Measurements from ENCODE around the gene LGALS13. TPM values are rescaled to one million over a fixed set of nuclear protein-coding genes. Genes with fewer than 3 reads are reported as not detected.
A peak's percentile ranks its signal among the peaks of the same experiment; 100 is the strongest.
"Not testable (repeated sequence)": the region's sequence is repeated elsewhere in the genome, so short reads cannot be mapped to it uniquely, and the experiment has no call there.

LGALS13 gene
- total RNA-seq, 2 experiments from 2014 or later: not detected

- H3K36me3 Mint-ChIP-seq (ENCODE audit: low read depth): no peaks in the 10 kb centered on the region
- POLR2A ChIA-PET: no interaction called here
- CTCF ChIA-PET: no interaction called here
- no peaks in the 10 kb centered on the region for H3K4me1 Mint-ChIP-seq
- H3K27ac Mint-ChIP-seq: no peak overlapping the region
- H3K9me3 Mint-ChIP-seq: no peaks in the 10 kb centered on the region
- H3K27me3 Mint-ChIP-seq: peaks cover 9% of the 10 kb centered on the region
- no peak overlapping the region for H3K4me3 Mint-ChIP-seq
- DNase-seq: no peak
Measured at GRCh38 chr19:39590265-39590664, 12.1 kb upstream of the LGALS13 start.

GRCh38 chr19:39592381-39592780 lies 9.9 kb upstream of the LGALS13 start:
- H3K27me3 Mint-ChIP-seq: peaks cover 10% of the 10 kb centered on the region
- no peaks in the 10 kb centered on the region for H3K9me3 Mint-ChIP-seq
- no peak overlapping the region for H3K4me3 Mint-ChIP-seq
- ChIA-PET CTCF (no interaction called here), POLR2A (no interaction called here)
- DNase-seq: no peak
- no peaks in the 10 kb centered on the region for H3K4me1 Mint-ChIP-seq
- no peak overlapping the region for H3K27ac Mint-ChIP-seq
- H3K36me3 Mint-ChIP-seq (ENCODE audit: low read depth): no peaks in the 10 kb centered on the region

- Mint-ChIP-seq H3K9me3 (peaks cover 3% of the 10 kb centered on the region), H3K4me3 (no peak overlapping the region), H3K36me3 (ENCODE audit: low read depth) (no peaks in the 10 kb centered on the region), H3K27ac (no peak overlapping the region), H3K4me1 (no peaks in the 10 kb centered on the region), H3K27me3 (peaks cover 17% of the 10 kb centered on the region)
- POLR2A ChIA-PET: no interaction called here
- DNase-seq: no peak
- CTCF ChIA-PET: no interaction called here
Measured at GRCh38 chr19:39595950-39596349, 6.4 kb upstream of the LGALS13 start.

- Mint-ChIP-seq H3K9me3 (peaks cover 3% of the 10 kb centered on the region), H3K27me3 (peaks cover 19% of the 10 kb centered on the region), H3K4me3 (no peak overlapping the region), H3K4me1 (no peaks in the 10 kb centered on the region), H3K36me3 (ENCODE audit: low read depth) (no peaks in the 10 kb centered on the region), H3K27ac (no peak overlapping the region)
- no peak for DNase-seq
- POLR2A ChIA-PET: no interaction called here
- CTCF ChIA-PET: no interaction called here
Measured at GRCh38 chr19:39596911-39597310, 5.4 kb upstream of the LGALS13 start.

- no peak overlapping the region for H3K4me3 Mint-ChIP-seq
- ChIA-PET CTCF (no interaction called here), POLR2A (no interaction called here)
- DNase-seq: peak; percentile 40
- peaks cover 3% of the 10 kb centered on the region for H3K9me3 Mint-ChIP-seq
- H3K27ac Mint-ChIP-seq: no peak overlapping the region
- no peaks in the 10 kb centered on the region for H3K36me3 Mint-ChIP-seq (ENCODE audit: low read depth)
- H3K27me3 Mint-ChIP-seq: peaks cover 24% of the 10 kb centered on the region
- no peaks in the 10 kb centered on the region for H3K4me1 Mint-ChIP-seq
Measured at GRCh38 chr19:39599116-39599515, 3.2 kb upstream of the LGALS13 start.

- Mint-ChIP-seq H3K9me3 (no peaks in the 10 kb centered on the region), H3K36me3 (ENCODE audit: low read depth) (no peaks in the 10 kb centered on the region), H3K4me3 (no peak overlapping the region), H3K27ac (no peak overlapping the region), H3K27me3 (peaks cover 22% of the 10 kb centered on the region), H3K4me1 (no peaks in the 10 kb centered on the region)
- DNase-seq: no peak
- POLR2A ChIA-PET: no interaction called here
- CTCF ChIA-PET: no interaction called here
Measured at GRCh38 chr19:39603825-39604224, 1.5 kb downstream of the LGALS13 start.

- no peaks in the 10 kb centered on the region for H3K9me3 Mint-ChIP-seq
- ChIA-PET CTCF (no interaction called here), POLR2A (no interaction called here)
- peaks cover 12% of the 10 kb centered on the region for H3K27me3 Mint-ChIP-seq
- H3K4me3 Mint-ChIP-seq: no peak overlapping the region
- no peak for DNase-seq
- H3K27ac Mint-ChIP-seq: no peak overlapping the region
- no peaks in the 10 kb centered on the region for H3K4me1 Mint-ChIP-seq
- H3K36me3 Mint-ChIP-seq (ENCODE audit: low read depth): no peaks in the 10 kb centered on the region
Measured at GRCh38 chr19:39607021-39607420, 4.7 kb downstream of the LGALS13 start.

GRCh38 chr19:39607561-39607960 lies 5.2 kb downstream of the LGALS13 start:
- ChIA-PET CTCF (no interaction called here), POLR2A (no interaction called here)
- Mint-ChIP-seq H3K27ac (no peak overlapping the region), H3K36me3 (ENCODE audit: low read depth) (no peaks in the 10 kb centered on the region), H3K4me1 (no peaks in the 10 kb centered on the region), H3K9me3 (no peaks in the 10 kb centered on the region), H3K27me3 (peaks cover 13% of the 10 kb centered on the region), H3K4me3 (no peak overlapping the region)
- DNase-seq: no peak

GRCh38 chr19:39613597-39613996 lies 11.3 kb downstream of the LGALS13 start:
- ChIA-PET POLR2A (no interaction called here), CTCF (no interaction called here)
- H3K27me3 Mint-ChIP-seq: peaks cover 13% of the 10 kb centered on the region
- DNase-seq: no peak
- H3K4me3 Mint-ChIP-seq: no peak overlapping the region
- no peak overlapping the region for H3K27ac Mint-ChIP-seq
- H3K9me3 Mint-ChIP-seq: peaks cover 7% of the 10 kb centered on the region
- H3K36me3 Mint-ChIP-seq (ENCODE audit: low read depth): no peaks in the 10 kb centered on the region
- H3K4me1 Mint-ChIP-seq: peaks cover 9% of the 10 kb centered on the region

GRCh38 chr19:39617745-39618144 lies 15.4 kb downstream of the LGALS13 start:
- Mint-ChIP-seq H3K9me3 (peaks cover 7% of the 10 kb centered on the region), H3K27me3 (peaks cover 42% of the 10 kb centered on the region), H3K36me3 (ENCODE audit: low read depth) (no peaks in the 10 kb centered on the region), H3K27ac (no peak overlapping the region), H3K4me1 (peaks cover 9% of the 10 kb centered on the region), H3K4me3 (no peak overlapping the region)
- ChIA-PET POLR2A (no interaction called here), CTCF (no interaction called here)
- DNase-seq: no peak

GRCh38 chr19:39623946-39624345 lies 21.6 kb downstream of the LGALS13 start:
- Mint-ChIP-seq H3K27ac (no peak overlapping the region), H3K4me1 (no peaks in the 10 kb centered on the region), H3K27me3 (peaks cover 48% of the 10 kb centered on the region), H3K36me3 (ENCODE audit: low read depth) (no peaks in the 10 kb centered on the region), H3K4me3 (no peak overlapping the region), H3K9me3 (no peaks in the 10 kb centered on the region)
- ChIA-PET CTCF (no interaction called here), POLR2A (no interaction called here)
- DNase-seq: no peak

- H3K27me3 Mint-ChIP-seq: peaks cover 21% of the 10 kb centered on the region
- H3K4me3 Mint-ChIP-seq; POLR2A ChIA-PET; DNase-seq; H3K4me1 Mint-ChIP-seq; H3K9me3 Mint-ChIP-seq; H3K36me3 Mint-ChIP-seq (ENCODE audit: low read depth); H3K27ac Mint-ChIP-seq: not testable (repeated sequence)
- CTCF ChIA-PET: interaction anchor here (0.7 kb wide), 1 partner anchor 187 kb away, joined by 3 read pairs; no protein-coding TSS in a partner anchor
Measured at GRCh38 chr19:39627631-39628030, 25.3 kb downstream of the LGALS13 start.

GRCh38 chr19:39631178-39631577 lies 28.9 kb downstream of the LGALS13 start:
- ChIA-PET POLR2A (no interaction called here), CTCF (no interaction called here)
- H3K27me3 Mint-ChIP-seq: peaks cover 15% of the 10 kb centered on the region
- no peaks in the 10 kb centered on the region for H3K9me3 Mint-ChIP-seq
- H3K4me1 Mint-ChIP-seq: peaks cover 4% of the 10 kb centered on the region
- H3K27ac Mint-ChIP-seq: no peak overlapping the region
- no peak for DNase-seq
- H3K4me3 Mint-ChIP-seq: no peak overlapping the region
- H3K36me3 Mint-ChIP-seq (ENCODE audit: low read depth): no peaks in the 10 kb centered on the region

- Mint-ChIP-seq H3K4me3 (no peak overlapping the region), H3K27ac (no peak overlapping the region), H3K4me1 (peaks cover 4% of the 10 kb centered on the region), H3K27me3 (peaks cover 13% of the 10 kb centered on the region), H3K36me3 (ENCODE audit: low read depth) (no peaks in the 10 kb centered on the region), H3K9me3 (no peaks in the 10 kb centered on the region)
- ChIA-PET CTCF (no interaction called here), POLR2A (no interaction called here)
- no peak for DNase-seq
Measured at GRCh38 chr19:39631626-39632025, 29.3 kb downstream of the LGALS13 start.

GRCh38 chr19:39637891-39638290 lies 35.6 kb downstream of the LGALS13 start:
- ChIA-PET CTCF (no interaction called here), POLR2A (no interaction called here)
- Mint-ChIP-seq H3K9me3 (no peaks in the 10 kb centered on the region), H3K36me3 (ENCODE audit: low read depth) (no peaks in the 10 kb centered on the region), H3K4me1 (no peaks in the 10 kb centered on the region), H3K4me3 (no peak overlapping the region), H3K27ac (no peak overlapping the region), H3K27me3 (peaks cover 22% of the 10 kb centered on the region)
- no peak for DNase-seq
